NCI-H524 treated with DMSO at 0.1 percent for 48 hours (cell line): Measurements from ENCODE around the gene S100A4.
"Not testable (repeated sequence)": the region's sequence is repeated elsewhere in the genome, so short reads cannot be mapped to it uniquely, and the experiment has no call there.

Source experiments
- DNase-seq: peaks from one replicate; lab custom pipeline; 2025; lab: John Stamatoyannopoulos, UW

The S100A4 gene

DNA sequence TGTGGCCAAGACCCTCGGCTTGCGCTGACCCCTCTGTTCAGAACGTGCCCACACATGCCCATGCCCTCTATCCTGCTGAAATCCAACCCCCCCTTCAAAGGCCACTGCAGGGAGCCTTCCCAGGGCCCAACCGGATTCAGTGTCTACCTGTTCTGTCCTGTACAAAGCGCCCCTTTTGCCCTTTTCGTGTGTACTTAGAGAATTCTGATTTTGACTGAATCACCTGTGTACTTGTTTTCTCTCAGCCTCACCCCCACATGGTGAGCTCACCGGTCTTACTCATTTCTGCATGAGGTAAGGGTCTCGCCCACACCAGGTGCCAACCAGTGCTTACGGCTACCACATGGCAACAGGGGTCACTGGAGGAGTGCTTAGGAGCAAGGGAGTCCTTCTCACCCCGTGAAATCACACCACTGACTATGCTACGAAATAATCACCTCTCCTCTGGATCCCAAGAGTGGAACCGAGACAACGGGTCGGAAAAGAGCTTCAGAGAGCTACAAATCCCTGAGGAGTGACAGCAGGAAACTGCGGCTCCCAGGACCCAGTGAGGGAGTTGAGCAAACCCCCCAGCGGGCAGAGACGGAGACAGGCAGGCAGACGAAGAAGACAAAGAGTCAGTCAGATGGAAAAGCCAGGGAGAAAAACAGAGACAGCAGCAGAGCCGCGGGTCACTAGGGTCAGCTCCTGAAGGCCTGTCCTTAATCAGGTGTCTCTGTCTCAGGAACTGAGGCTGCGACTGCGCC is 22.2 kb upstream of the S100A4 start:
- no peak for DNase-seq

GRCh38 chr1:153566414-153567371 is 21.1 kb upstream of the S100A4 start:
- DNase-seq, result peak; percentile 84

- no peak for DNase-seq
Measured at GRCh38 chr1:153565529-153566374, 20.1 kb upstream of the S100A4 start, which contains the start of gene S100A2. Gene S100A2, minus strand, starts transcription at chr1:153565844. Its CDS starts 1,967 bp downstream, at chr1:153563877.

DNA sequence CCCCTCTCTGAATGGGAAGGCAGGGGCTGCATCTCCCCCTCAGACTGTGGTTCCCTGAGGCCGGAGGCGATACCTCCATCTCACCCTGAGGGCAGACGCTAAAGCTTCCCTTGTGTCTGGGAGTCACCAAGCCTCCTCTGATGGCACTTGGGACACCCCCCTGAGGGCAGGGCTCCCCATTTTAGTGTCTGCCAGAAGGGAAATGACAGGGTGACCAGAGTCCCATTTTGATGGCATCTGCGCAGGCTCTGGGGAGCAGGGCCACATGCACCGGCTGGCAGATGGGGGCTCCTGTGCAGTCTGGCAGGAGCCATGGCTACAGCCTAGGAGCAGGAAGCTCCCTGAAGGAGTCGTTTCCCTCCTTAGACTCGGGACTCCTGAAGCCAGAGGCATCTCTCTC is 18.4 kb upstream of the S100A4 start:
- DNase-seq, result no peak

DNA sequence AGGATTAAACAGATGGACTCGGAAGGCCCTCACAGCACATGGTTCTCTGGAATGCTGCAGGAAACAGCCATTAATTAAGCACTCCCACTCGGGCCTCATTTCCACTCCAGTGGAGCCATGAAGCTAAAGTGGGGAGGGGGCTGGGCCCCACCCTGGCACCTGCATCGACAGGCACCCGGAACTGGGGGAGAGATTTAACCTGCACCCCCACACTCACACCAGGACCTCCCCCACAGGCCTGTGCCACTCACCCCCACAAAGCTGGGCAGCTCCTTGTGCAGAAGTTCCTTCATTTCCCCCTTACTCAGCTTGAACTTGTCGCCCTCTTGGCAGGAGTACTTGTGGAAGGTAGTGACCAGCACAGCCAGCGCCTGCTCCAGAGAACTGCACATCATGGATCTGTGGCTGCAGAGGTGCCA is 17.9 kb upstream of the S100A4 start:
- no peak for DNase-seq

DNA sequence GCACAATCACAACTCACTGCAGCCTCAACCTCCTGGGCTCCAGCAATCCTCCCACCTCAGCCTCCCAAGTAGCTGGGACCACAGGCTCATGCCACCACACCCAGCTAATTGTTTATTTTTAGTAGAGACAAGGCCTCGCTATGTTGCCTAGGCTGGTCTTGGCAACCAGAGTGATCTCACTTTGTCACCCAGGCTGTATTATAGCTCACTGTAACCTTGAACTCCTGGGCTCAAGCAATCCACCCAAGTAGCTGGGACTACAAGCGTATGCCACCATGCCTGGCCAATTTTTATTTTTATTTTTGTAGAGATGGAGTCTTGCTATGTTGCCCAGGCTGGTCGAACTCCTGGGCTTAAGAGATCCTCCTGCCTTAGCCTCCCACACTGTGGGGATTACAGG is 16.4 kb upstream of the S100A4 start:
- not testable (repeated sequence) for DNase-seq

DNA sequence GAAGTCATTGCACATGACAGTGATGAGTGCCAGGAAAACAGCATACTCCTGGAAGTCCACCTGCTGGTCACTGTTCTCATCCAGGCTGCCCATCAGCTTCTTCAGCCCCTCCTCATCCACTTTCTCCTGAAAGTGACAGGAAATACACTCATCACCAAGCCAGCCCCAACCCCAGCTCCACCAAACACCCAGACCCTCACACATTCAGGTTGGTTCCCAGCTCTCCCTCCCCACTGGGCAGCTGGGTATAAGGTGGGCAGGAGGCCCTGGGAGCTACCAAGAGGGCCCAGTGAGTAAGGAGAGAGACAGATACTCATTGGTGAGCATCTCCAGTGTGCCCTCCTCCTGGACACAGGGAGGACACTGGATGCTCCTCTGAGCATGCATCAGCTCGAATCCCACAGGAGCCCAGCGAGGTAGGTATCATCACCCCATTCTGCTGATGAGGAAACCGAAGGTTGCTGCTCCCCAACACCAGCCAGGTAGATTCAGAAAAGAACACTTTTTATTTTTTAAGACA is 15.9 kb upstream of the S100A4 start:
- DNase-seq, result no peak

- DNase-seq, result no peak
Measured at GRCh38 chr1:153560771-153561465, 15.3 kb upstream of the S100A4 start.

GRCh38 chr1:153560241-153560640 is 14.6 kb upstream of the S100A4 start:
- no peak for DNase-seq

- DNase-seq, result no peak
Measured at GRCh38 chr1:153557877-153558276, 12.3 kb upstream of the S100A4 start.

DNA sequence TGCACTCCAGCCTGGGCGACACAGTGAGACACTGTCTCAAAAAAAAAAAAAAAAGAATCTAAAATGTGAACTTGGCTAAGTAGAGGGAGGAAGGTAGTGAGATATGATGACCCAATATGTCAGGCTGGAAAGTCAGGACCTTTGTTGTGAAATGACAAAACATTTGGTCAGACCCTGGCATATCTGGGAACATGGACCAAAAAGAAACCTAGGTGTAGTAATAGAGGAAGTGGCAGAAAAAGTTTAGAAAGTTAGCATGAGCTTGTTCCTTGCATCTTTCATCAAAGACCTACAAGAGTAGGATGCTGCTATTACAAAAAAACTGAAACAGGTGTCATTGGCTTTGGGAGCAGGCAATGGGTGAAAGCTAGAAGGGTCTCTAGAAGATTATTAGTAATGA is 10.7 kb upstream of the S100A4 start:
- no peak for DNase-seq

GRCh38 chr1:153553830-153554541 is 8.4 kb upstream of the S100A4 start:
- no peak for DNase-seq

- DNase-seq, result no peak
Measured at GRCh38 chr1:153553096-153553495, 7.5 kb upstream of the S100A4 start.

- DNase-seq, result no peak
Measured at GRCh38 chr1:153552335-153552734, 6.7 kb upstream of the S100A4 start.

DNA sequence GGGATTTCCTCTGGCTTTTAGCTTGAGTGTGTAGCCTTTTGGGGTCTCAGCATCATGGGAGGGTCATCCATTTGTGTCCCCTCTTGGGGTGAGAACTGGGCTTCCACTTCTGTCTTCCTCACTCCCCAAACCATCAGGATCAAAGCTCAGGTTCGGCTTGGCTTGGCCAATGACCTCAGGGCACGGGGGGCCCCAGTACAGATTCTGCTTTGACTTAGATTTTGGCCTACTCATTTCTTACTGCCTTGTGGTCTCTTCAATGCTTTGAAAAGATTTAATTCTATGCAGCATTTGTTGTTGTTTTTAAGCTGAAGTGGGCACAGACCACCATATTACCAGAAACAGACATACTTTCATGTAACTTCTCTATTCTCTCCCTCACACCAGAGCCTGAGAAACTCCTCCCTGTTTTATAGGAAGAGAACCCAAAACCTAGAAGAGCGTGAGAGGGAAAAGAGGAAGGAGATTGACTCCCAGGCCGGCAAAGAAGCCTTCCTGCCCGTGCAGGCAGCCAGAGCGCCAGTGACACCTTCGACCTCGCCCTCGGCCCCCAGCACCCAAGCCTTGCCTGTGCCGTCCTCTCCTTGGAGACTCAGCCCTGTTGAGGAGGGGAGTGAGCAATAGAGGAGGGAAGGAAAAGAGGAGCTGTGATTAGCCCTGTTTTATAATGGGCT is 5.4 kb upstream of the S100A4 start:
- DNase-seq, result no peak

DNA sequence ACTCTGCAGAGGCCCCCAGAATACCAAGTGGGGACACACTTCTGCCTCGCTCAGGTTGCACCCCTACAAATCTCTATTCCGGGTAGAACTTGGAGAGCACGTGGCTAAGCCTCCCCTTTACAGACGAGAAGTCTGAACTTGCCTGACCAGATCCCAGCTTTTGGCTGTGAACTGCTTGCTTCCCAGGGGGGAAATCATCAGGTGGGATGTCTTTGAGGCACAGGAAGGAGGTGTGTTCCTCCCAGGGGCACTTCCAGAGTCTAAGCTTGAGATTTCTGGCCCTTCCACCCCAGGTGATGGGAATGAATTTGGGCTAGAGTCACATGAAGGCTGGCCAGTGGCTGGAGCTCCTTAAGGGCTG is 4.8 kb upstream of the S100A4 start:
- no peak for DNase-seq

GRCh38 chr1:153549741-153550397 is 4.3 kb upstream of the S100A4 start:
- DNase-seq, result no peak

DNA sequence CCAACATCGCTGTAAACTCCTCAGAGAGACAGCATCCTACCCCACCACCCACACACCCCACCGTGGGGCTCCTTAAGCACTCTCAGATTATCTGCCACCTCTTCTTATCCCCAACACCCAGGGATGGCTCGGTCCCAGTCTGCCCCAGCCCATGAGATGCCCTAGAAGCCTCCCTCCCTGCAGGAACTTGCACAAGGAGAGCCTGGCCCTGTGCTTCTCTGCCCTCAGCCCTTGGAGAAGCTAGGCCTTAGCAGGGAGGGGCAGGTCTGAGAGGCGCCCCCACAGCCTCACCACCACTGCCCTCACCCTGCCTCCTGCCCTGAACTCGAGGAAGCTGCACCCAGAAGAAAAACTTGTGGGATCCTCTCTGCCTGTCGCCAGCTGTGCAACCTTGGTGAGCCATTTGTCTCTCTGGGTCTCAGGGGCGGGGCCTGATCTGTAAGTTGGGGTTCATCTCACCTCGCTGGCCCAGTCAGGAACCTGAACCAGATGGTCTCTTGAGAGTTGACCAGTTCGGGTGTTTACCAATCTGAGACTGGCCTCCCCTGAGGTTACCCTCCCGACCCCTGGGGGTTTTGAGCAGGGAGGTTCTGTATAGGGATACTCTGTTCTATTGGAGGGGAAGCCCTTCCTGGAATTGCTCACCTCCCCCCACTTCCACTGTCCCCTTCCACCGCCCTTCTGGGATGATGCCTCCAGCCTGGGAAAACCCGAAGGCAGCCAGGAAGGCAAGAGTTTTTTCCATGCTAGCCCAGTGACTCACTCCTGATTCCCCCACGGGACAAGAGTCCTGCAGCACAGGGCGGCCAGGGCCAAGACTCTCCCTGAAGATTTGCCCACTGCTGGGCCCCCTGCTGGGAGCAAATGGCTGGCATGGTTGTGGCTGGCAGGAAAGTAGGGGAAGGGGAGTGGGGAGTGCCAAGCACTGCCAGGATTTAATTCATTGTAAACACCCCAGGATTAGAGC is 3.4 kb upstream of the S100A4 start, which contains the start of gene S100A3:
S100A3 (minus strand) TSS at position 537 of the 967 bp plus-strand sequence. CDS start 773 bp downstream, outside the sequence.
- DNase-seq, result no peak
